Fibroblast of peridontal ligament (primary cell): Measurements from ENCODE around the gene GRM3.

Experiments
- DNase-seq: peaks from one replicate; pipeline ENCODE4 v3.0.0-alpha.2; 2010; ENCODE audit errors: extremely low read depth

GRM3 gene

DNA sequence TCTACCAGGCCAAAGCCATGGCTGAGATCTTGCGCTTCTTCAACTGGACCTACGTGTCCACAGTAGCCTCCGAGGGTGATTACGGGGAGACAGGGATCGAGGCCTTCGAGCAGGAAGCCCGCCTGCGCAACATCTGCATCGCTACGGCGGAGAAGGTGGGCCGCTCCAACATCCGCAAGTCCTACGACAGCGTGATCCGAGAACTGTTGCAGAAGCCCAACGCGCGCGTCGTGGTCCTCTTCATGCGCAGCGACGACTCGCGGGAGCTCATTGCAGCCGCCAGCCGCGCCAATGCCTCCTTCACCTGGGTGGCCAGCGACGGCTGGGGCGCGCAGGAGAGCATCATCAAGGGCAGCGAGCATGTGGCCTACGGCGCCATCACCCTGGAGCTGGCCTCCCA lies 142.7 kb downstream of the GRM3 start:
- DNase-seq: no peak

DNA sequence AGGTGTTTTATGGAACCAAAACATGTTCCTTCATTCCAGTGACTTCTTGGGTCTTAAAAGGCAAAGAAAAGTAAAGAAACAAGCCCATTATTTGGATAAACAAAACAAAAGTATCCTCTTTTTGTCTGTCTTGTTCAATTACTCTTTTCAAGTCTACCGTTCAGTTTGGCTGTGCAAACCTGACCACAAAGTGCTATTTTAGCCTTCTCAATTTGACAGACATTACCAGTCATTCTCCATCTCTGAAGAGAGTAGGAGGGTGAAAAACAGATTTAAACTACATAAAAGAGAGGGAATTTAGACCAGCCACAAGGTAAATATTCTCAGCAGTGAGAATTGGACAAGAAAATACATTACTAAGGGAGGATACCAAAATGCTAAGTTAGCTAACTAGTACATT lies 145.2 kb downstream of the GRM3 start:
- no peak for DNase-seq

DNA sequence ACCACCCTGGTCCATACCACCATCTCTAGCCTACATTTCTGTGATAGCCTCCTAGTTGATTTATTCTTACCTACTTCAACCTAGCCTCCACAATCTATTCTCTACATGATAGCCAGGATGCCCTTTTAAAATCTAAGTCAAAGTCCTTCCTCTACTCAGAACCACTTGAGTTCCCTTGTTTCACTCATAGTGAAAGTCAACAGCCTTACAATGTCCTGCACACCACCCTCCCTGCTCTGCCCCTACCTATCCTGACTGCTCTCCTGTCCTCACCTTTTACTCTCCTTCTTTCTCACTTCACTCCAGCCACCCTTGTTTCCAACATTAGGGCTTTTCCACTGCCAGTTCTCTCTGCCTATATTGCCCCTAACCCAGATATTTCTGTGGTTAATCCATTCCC lies 146.7 kb downstream of the GRM3 start:
- DNase-seq: no peak

DNA sequence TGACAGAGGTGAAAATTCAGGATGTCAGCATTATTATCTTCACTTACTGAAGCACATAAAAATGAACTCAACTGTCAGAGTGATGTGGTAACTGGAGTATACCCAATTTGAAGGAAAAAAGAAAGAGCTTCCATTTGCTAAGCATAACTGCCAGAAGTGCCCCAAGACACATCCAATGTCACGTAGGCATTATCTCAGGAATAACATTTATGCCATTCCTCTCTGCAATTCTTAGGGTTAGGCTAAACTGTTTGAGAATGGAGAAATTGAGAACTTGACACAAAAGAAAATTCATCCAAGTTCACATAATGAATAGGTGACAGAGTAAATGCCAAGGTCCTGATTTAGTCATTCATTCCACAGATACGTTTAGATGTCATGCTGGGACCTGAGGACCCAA lies 148.6 kb downstream of the GRM3 start:
- no peak for DNase-seq

DNA sequence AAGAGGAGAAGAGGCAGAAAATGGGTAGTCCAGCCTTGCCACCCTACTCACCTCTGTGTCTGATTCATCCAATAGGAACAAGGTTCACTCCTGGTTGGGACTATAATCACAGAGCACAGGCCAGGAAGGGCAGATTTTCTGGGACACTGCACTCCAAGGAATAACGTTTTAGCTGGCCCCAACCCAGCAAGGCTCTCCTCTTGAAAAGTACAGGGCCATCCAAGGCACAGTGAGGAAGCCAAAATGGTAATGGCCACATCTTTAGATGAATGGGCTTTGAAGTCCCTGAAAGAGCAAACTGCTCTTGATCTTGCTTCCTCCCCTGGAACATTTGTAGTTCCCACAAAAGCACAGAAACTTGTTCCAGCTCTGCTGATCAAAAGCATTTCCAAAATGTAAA lies 149.4 kb downstream of the GRM3 start:
- no peak for DNase-seq

DNA sequence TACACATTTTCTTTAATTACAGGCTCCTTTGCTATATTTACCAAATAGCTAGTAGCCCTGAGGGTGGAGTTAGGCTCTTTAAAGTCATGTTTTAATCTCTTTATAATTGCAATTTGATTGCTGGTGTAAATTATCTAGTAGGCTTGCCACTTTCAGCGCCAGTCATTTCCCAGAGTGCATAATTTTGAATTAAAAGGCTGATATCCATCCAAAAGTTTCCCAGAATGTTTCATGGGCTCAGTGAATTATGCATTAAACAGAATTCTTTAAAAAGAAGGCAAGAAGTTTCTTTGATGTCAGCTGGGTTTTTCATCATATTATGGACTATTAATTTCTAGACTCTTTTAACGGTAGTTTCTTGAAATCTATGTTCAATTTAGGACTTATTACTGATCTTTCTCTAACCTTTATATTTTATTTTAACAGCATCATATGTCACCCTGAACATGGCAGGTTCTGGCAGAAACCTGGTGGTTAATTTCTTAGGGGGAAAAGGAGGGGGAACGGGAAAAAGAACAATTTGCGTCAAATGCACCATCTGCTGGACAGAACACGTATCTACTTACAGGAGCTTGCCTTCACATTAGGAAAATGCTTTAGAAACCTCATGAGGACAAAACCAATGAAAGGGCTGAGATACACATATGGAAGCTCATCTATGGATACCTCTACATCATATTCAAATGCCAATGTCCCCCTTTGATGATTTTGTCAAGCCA lies 171.1 kb downstream of the GRM3 start:
- DNase-seq: peak; percentile 1

DNA sequence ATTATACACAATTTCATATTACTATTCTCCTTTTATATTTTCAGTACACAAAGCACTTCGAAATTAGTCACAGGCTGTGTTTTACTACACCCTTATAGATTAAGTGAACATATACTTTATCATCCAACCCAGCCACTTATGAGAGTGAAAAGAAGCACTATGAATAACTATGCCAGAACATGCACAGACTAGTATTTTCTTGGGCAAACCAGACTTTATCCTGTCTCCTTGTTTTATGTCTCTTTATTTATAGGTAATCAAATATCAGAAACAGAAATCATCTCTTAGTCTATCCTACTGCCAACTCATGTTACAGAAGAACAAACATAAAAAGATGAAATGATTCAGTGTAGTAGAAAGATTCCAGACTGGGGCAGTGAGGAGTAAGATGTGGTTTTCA lies 171.8 kb downstream of the GRM3 start:
- no peak for DNase-seq

DNA sequence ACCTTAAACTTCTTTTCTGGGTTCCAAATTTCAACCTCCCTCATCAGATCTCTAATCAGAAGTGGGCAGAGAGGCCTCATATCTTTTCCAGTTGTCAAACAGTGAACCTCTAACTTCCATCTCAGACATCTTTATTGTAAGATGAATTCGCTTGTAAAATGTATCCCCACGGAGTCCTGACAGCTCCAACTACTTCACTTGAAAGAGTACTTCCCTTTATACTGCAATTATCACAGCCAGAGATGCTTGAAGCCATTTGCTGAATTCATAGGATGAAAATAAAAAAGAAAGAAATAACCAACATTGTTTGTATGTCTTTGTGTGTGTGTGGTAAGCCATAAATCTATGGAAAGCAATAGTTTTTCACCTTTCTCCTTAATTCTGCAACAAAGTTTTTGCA lies 175.2 kb downstream of the GRM3 start:
- DNase-seq: no peak

DNA sequence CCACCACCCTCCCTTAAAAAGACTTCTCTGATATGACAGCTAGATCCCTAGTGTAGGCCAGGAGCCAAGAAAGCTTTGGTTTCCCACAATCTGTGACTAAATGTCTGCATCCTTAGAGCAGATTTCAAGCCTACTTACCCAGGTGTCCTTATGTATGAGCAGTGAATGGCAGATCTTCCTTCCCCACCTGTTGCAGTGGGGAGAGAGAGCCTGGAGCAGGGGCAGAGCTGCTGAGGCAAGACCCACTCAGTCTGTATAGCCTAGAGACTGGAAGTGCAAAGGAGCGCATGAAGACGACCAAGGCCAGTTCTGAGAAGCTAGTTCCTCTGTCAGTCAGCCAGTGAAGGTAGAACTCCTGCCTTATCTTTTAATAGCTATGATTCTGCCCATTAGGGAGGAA lies 180.1 kb downstream of the GRM3 start:
- no peak for DNase-seq

DNA sequence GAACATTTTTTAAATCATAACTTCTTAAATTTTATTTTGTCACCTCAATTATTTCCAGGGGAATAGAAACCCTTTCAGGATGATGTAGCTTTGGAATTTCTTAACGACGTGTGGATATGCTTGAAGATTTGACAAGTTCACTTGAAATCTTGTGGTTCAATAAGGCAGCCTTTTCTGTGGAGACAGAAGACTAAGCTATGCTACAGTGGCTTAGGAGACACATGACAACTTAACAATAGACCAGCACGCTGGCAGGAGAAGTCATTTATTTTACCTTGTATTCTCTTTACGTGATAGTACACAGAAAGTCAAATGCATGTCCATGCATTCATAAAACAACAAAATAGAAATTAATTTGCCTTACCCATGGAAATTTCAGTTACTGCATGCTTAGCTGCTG lies 181.6 kb downstream of the GRM3 start:
- DNase-seq: no peak

DNA sequence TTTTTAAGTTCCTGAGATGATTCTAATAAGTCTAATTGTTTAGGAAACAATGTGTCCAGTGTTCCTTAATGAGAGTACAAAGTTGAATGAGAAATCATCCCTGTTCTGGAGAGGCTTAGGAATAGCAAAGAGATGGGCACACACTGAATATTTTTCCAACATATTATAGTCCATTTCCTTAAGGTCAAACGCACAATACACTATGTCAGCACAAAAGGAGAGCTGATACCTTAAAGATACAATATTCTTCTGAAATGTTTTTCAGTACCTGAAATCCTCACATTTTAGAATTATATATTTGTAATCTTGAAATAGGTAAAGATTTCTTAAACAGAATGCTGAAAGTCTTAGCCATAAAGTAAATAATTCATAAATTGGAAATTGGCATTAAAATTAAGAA lies 183.2 kb downstream of the GRM3 start:
- no peak for DNase-seq

DNA sequence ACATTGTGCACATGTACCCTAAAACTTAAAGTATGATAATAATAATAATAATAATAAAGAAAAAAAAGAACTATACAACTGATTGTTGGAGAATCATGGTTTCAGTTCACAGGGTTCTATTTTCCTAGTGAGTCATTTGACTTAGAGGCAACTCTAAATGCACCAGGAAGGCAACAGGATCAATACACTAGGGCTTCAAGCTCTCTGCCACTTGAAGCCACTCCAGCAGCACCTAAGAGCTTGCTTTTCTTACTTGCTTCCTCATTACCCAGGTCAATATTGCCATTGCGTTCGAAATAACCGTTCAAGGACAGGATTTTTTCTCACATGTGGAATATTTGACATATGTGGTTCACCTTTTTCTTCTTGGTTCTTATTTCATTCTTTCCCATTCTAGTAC lies 189.7 kb downstream of the GRM3 start:
- DNase-seq: no peak

DNA sequence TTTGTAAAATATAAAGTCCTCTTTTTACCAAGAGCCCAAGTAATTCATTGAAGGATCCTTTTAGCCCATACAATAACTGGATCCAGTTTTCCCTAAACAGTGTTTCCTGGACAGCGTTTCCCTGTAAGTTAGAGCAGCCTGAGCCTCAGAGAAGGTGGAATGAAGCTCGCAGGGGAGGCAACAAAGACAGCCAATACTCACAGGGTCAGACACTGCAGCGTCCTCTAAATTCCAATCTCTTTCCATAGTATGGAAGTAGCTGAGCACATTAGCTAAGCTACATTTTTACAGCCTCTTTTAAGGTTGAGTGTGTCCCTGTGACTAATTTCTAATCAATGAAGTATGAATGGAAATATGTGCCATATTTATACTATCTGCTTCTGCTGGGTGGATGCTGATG lies 193.5 kb downstream of the GRM3 start:
- no peak for DNase-seq

DNA sequence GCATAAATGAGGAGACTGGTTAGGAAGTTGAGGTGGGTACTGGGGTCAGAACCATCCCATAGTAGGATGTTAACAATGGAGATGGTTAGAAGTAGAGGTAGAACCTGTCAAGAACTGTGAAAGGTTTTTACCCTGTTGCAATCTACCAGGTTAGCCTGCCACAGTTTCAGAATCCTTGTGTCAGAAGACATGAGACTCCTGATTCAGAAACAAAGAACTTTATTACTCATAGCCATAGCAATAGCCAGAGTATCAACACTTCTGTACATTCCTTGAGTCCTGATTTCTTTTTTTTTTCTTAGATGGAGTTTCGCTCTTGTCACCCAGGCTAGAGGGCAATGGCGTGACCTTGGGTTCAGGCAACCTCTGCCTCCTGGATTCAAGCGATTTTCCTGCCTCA lies 200.9 kb downstream of the GRM3 start:
- no peak for DNase-seq

DNA sequence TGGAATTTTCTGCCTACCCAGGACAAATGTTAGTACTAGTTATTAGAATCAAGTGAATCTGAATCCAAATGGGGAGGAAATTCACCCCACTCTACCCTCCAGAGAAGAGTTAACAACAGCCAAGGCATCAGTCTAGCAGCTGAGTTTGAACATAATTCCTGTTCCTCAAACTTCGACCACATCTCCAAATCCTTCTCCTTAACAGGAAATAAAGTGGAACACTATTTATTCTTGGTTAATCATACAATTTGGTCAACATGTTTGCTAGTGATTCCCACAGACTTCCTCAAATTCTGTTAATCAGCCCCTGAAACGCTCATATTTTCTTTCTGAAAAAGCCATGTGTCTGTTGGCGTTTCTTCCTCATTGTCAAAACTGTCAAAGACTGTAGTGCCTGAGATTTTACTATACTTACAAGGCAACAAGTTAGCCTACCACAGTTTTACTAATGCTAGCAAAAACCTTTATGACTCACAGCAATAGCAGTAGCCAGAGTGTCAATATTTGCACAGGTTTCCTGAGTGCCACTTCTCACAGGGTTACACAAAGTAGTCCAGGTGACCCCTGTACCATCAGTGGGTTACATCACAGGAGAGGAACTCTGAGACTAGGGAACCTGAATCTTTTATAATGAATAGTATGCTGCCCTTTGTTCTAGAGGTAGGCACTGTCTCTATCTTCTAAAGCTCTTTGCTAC lies 202.9 kb downstream of the GRM3 start:
- no peak for DNase-seq

DNA sequence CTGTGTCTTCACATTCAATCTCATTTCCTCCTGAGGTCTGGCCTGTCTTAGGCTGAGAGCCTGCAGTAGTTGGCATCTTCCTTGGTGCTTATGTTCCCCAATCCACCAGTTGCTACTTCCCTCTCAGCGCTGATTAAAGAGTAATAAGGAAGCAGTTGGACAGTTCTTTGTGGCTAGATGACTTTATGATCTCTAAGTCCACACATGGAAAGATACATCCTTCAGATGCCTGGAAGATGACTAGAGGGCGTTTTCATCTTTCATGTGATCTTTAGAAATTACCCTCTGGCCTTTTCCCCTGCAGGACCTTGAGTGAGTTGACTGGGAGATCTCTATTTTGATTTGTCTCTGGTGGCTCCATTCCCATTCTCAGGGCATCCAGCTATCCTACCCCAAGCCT lies 204.5 kb downstream of the GRM3 start:
- no peak for DNase-seq

DNA sequence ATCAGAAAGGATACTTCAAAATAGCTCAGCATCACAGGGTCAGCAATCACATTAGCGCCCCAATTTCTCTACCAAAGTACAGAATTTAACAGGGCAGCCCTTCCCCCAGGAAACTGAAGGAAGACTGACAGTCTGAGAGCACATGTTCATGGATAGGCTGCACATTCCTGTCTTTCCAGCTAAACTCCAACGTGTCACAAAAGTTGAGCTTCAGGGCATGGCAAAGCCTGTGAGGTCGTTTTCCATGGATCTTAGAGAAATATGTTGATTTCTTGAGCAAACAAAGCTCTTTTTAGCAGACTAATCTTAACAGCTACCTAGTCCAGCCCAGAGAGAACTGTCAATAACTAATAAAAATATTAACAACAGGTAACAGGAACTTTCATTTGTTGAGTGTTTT lies 207.9 kb downstream of the GRM3 start:
- DNase-seq: no peak

DNA sequence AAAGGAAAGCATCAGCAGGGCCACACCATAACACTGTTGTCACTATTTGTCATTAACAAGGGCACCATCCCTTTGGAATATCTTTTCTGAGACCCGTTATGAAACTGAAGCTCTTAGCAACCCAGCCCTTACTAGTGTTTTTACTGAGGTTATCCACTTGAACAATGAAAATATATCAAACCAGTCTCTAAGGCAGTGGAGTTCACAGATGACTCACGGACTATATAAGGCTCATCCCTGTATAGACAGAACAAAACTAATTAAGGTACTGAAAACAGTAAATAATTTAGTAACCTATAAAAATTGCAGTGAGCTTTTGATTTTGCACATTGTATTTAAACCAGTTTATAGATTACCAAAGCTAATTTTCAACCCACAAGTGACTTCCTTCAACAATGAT lies 219.7 kb downstream of the GRM3 start:
- DNase-seq: no peak

DNA sequence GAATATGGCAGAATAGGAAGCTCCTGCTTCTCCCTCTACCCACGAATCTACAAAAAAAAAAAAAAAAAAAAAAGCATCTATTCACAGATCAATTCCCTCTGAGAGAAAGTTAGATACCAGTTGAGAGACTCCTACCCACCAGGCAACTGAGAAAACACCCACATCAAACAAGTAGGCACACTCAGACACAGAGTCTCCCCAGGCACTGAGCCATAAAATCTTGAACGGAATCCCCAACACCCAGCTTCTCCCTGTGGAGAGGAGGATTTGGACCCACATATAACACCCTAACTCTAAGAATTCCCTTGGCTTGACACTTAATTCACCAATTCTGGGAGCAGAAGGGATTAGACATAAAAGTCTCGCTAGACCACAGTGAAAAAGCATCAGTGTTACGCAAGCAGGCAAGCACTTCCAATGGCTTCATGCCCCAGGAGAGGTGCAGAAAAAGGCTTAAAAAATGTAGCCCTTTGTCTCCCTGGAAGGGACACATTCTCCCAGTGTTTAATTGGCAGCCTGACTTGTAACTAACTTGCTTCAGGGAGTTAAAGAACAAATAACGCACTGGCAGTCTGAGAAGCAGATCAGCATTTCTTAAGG lies 223.6 kb downstream of the GRM3 start:
- DNase-seq: no peak

DNA sequence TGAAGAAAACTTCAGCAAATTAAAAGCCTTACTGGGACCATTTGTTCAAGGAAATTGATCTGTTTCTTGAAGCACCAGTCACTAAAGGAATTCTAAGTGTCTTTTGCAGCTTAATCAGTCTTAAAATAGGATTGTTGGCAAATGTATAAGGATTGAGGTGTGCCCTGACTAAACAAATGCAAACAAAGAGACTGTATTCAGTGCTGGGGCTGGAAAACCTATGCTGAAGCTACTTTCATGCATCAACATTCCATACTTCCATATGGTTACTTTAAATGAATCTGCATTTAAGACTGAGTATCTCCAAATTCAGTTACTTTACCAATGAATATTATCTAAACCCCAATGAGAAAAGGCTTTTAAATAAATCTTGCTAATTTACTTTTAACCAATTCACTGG lies 232.4 kb downstream of the GRM3 start:
- no peak for DNase-seq

DNA sequence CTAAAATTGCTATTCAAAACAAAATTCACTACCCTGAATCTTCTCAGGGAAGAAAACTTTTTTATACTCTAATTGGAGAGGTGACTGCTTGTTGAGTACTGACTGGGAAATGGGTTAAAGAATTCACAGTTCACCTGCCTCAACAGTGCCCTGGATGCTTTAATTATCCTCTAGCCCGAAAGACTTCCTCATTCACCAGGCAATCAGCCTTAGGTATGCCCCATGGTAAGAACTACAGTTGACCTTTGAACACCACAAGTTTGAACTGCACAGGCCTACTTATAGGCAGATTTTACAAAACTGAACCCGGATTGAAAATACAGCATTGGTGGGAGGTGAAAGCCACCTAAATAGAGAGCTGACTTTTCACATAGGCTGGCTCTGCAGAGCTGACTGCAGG lies 240.4 kb downstream of the GRM3 start:
- DNase-seq: no peak

DNA sequence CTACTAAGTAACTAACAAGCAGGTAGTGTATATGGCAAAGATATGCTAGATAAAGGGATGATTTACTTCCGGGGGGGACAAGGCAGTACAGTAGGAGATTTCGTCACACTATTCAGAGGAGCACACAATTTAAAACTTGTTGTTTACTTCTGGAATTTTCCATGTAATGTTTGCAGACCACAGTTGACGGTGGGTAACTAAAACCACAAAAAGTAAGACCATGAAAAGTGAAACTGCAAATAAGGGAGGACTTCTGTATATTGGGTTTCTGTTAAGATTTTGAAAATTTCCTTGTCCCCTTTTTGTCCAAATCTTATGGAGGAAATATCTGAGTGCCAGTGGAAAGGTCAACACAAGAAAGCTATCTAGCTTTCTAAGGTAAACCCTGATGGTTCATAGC lies 245.8 kb downstream of the GRM3 start:
- DNase-seq: no peak

DNA sequence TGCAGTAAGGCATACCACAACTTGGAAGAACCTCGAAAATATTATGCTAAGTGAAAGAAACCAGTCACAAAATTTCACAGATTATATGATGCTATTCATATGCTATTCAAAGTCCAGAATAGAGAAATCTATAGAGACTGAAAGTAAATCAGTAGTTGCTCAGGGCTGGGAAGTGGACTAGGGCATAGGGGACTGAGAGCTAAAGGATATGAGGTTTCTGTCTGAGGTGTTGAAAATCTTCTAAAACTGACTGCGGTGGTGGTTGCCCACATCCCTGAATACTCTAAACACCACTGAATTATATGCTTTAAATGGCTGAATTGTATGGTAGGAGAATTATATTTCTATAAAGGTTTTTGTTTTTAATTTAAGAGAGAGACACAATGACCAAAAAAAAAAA lies 254.5 kb downstream of the GRM3 start:
- no peak for DNase-seq

DNA sequence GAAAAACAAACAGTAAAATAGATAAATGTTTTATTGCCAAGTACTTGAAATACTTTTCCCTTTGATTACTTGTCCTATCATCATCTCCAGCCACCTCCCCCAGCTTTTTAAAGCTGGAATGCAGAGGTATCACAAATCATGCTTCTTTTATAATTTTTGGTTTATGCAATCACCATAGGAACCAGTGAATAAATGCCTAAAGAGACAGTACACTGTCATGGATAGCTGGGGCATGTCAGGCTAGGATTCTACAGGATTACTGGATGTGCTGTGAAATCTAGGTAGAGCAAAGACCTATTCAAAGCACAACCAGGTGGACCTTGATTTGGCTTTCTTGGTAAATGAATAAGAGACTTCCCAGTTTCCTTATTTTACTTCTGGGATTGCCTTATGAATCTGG lies 257.2 kb downstream of the GRM3 start:
- no peak for DNase-seq
